SHP77 treated with DMSO at 0.1 percent for 48 hours (cell line): Measurements from ENCODE around the gene GALNT18.
"Not testable (repeated sequence)": the region's sequence is repeated elsewhere in the genome, so short reads cannot be mapped to it uniquely, and the experiment has no call there.

ENCODE experiments used
- DNase-seq: peaks from one replicate; lab custom pipeline; 2025; lab: John Stamatoyannopoulos, UW

The GALNT18 gene

GRCh38 chr11:11459578-11459977 is 162.2 kb downstream of the GALNT18 start:
- DNase-seq: no peak

GRCh38 chr11:11458485-11458884 is 163.3 kb downstream of the GALNT18 start:
- DNase-seq: no peak

- no peak for DNase-seq
These were observed 163.8 kb downstream of the GALNT18 start for GRCh38 chr11:11458001-11458400.

GRCh38 chr11:11456866-11457265 is 164.9 kb downstream of the GALNT18 start:
- DNase-seq: no peak

GRCh38 chr11:11454671-11455223 is 167.1 kb downstream of the GALNT18 start:
- DNase-seq: no peak

GRCh38 chr11:11451501-11452005 is 170.3 kb downstream of the GALNT18 start:
- no peak for DNase-seq

- DNase-seq: no peak
These were observed 171.0 kb downstream of the GALNT18 start for GRCh38 chr11:11450744-11451362.

- DNase-seq: no peak
These were observed 172.5 kb downstream of the GALNT18 start for GRCh38 chr11:11449327-11449726.

GRCh38 chr11:11448626-11449025 is 173.2 kb downstream of the GALNT18 start:
- DNase-seq: no peak

- not testable (repeated sequence) for DNase-seq
These were observed 174.2 kb downstream of the GALNT18 start for GRCh38 chr11:11447601-11448000.

- no peak for DNase-seq
These were observed 174.8 kb downstream of the GALNT18 start for GRCh38 chr11:11446967-11447366.

- no peak for DNase-seq
These were observed 175.2 kb downstream of the GALNT18 start for GRCh38 chr11:11446564-11446963.

GRCh38 chr11:11445441-11446185 is 176.2 kb downstream of the GALNT18 start:
- no peak for DNase-seq

- no peak for DNase-seq
These were observed 177.0 kb downstream of the GALNT18 start for GRCh38 chr11:11444804-11445131.

- no peak for DNase-seq
These were observed 177.6 kb downstream of the GALNT18 start for GRCh38 chr11:11444027-11444803.

- DNase-seq: no peak
These were observed 179.0 kb downstream of the GALNT18 start for GRCh38 chr11:11442791-11443190.

GRCh38 chr11:11441516-11441915 is 180.3 kb downstream of the GALNT18 start:
- no peak for DNase-seq

GRCh38 chr11:11441091-11441490 is 180.7 kb downstream of the GALNT18 start:
- no peak for DNase-seq

GRCh38 chr11:11440144-11440543 is 181.7 kb downstream of the GALNT18 start:
- DNase-seq: no peak

- no peak for DNase-seq
These were observed 182.2 kb downstream of the GALNT18 start for GRCh38 chr11:11439591-11439990.

GRCh38 chr11:11436715-11437313 is 185.0 kb downstream of the GALNT18 start:
- no peak for DNase-seq

- DNase-seq: no peak
These were observed 186.2 kb downstream of the GALNT18 start for GRCh38 chr11:11435635-11436034.
